Muscle of leg (tissue), 16 donors: ENCODE data around the gene TATDN3. TPM values are rescaled to one million over a fixed set of nuclear protein-coding genes. Genes with fewer than 3 reads are reported as not detected.

Experiments used
- DNase-seq: peaks from one replicate; pipeline ENCODE4 v3.0.0; 2013
- H3K27ac ChIP-seq: one replicate; pipeline ENCODE4 v1.5.1; 2013; ENCODE audit warnings: mild to moderate bottlenecking, low read length, control low read depth
- H3K27me3 ChIP-seq: one replicate; pipeline ENCODE4 v1.6.1; 2013; ENCODE audit warnings: low read length; ENCODE audit not compliant: control insufficient read depth, insufficient read depth
- H3K36me3 ChIP-seq: one replicate; pipeline ENCODE4 v1.6.1; 2013; ENCODE audit warnings: low read length; ENCODE audit not compliant: control insufficient read depth, insufficient read depth
- H3K4me1 ChIP-seq: one replicate; pipeline ENCODE4 v1.6.1; 2013; ENCODE audit warnings: low read length; ENCODE audit not compliant: control insufficient read depth, insufficient read depth
- H3K4me3 ChIP-seq: one replicate; pipeline ENCODE4 v1.5.1; 2013; ENCODE audit warnings: low read length, control low read depth
- H3K9me3 ChIP-seq: replicated peaks from 2 replicates; pipeline ENCODE4 v1.6.1; 2013; ENCODE audit warnings: low read depth, low read length; ENCODE audit not compliant: control insufficient read depth
- WGBS: methylation state at CpG from one replicate; pipeline ENCODE4 v1.1.5; 2013; ENCODE audit warnings: missing lambda C conversion rate; ENCODE audit not compliant: insufficient coverage; 5-methylcytosine and 5-hydroxymethylcytosine counted together
- long read RNA-seq, 11 donors: transcript quantifications; one replicate each; lab custom pipeline, GENCODE V29; 2026
- polyA plus RNA-seq, 8 donors: library from polyadenylated mRNA; unstranded; fragments of 120-200 nt; gene quantifications; one replicate each; pipeline versions ENCODE4 v1.2.1 to v1.2.3, GENCODE V29; 2013; ENCODE audit warnings: inconsistent platforms in 1 of 8, low replicate concordance in 1 of 8; ENCODE audit not compliant: insufficient read length in 8 of 8, insufficient read depth in 1 of 8
- total RNA-seq: library from RNA; stranded (reverse); fragments of 120-200 nt; gene quantifications from one replicate; pipeline ENCODE4 v1.2.4, GENCODE V29; 2013

The TATDN3 gene
- 10.7 TPM for total RNA-seq
- 10 to 100 TPM in 3 of 8 donors, 1 to 10 TPM in 5; 8.6 to 11.9 (median 10.0) TPM for polyA plus RNA-seq
- long read RNA-seq, donor 1 = 0 reads
- long read RNA-seq, donor 2 = 0 reads
- long read RNA-seq, donor 3, partial matches to known transcripts = 0 of 10 reads
- long read RNA-seq, donor 3, other reads (novel, unspliced or antisense) = 0 of 10 reads
- long read RNA-seq, donor 4, partial matches to known transcripts = 0 of 5 reads
- long read RNA-seq, donor 4, other reads (novel, unspliced or antisense) = 0 of 5 reads
- long read RNA-seq, donor 5, partial matches to known transcripts = 0 of 7 reads
- long read RNA-seq, donor 5, other reads (novel, unspliced or antisense) = 0 of 7 reads
- long read RNA-seq, donor 6, partial matches to known transcripts = 0 of 8 reads
- long read RNA-seq, donor 6, other reads (novel, unspliced or antisense) = 0 of 8 reads
- long read RNA-seq, donor 7, partial matches to known transcripts = 0 of 4 reads
- long read RNA-seq, donor 7, other reads (novel, unspliced or antisense) = 0 of 4 reads
- long read RNA-seq, donor 8, partial matches to known transcripts = 0 of 4 reads
- long read RNA-seq, donor 8, other reads (novel, unspliced or antisense) = 0 of 4 reads
- long read RNA-seq, donor 9 = 0 reads
- long read RNA-seq, donor 10, partial matches to known transcripts = 0 of 4 reads
- long read RNA-seq, donor 10, other reads (novel, unspliced or antisense) = 0 of 4 reads
- long read RNA-seq, donor 11, partial matches to known transcripts = 0 of 4 reads
- long read RNA-seq, donor 11, other reads (novel, unspliced or antisense) = 0 of 4 reads

DNA sequence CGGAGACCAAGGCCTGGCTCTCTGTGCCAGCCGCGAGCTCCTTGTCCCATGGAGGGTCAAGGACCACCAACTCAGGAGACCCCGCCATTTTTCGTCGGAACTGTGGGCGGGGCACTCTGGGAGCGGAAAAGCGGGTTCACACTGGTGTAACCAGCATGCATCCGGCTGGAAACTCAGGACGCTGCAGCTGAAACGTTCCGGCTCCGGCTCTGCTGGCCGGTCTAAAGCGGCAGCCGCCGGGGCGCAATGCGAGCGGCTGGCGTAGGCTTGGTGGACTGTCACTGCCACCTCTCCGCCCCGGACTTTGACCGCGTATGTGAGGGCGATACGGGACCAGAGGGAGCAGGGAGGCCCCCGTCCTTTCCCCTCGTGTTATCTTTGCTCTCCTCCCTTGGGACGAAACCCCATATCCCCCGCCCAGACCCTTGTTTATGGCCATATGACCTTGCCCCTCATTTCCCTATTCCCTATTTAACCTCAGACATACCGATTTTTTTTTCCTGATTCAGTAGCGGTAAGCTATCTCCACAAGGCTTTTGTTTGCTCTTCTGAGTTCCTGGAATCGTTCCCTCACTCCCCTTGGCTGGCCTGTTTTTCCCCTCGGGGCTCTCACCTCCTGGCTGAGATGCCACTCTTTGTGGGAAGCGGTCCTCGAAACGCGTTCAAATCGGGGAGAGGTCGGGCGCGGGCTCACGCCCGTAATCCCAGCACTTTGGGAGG is at the start of gene TATDN3, which contains the start of gene NSL1:
TATDN3 (plus strand) TSS at position 219 of the 720 bp plus-strand sequence; CDS start at position 247, 28 bp downstream.
NSL1 (minus strand) TSS at position 102 of the 720 bp plus-strand sequence; CDS start at position 88, 14 bp downstream.
- H3K4me1 ChIP-seq = peaks cover 9% of the 10 kb centered on the region

DNA sequence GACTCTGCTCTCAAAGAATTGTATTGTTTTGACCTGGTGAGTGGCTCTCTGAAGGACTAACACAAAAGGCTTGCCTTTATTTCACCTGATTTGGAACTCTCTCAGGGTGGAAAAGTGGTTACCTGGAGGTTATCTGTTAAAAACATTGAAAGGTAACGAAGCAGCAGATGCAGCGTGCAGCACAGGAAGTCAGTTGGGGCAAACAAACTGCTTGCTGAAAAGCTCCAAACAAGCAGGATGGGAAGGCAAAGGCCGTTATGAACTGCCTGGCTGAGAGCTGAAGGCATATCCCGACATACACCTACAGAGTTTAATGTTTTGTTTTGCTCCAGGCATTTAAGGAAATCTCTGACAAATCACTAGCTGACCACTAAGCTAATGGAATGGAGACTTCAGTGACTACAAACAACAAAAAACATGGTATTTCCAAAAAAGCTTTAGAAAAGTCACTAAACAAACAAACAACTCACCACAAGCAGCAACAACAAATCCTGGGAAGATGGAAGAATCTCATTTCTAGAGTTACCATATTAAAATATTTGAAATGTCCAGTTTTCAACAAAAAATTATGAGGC is 47.7 kb upstream of the TATDN3 start:
- Histone ChIP-seq H3K36me3 (peaks cover 2% of the 10 kb centered on the region), H3K27ac (no peak overlapping the region), H3K27me3 (no peaks in the 10 kb centered on the region), H3K9me3 (no peaks in the 10 kb centered on the region), H3K4me1 (no peaks in the 10 kb centered on the region), H3K4me3 (no peak overlapping the region)
- no peak for DNase-seq
- WGBS = 83% methylated on average over 1 of the region's 4 CpGs

More for the DNA sequence above, at the start of gene TATDN3, which contains the start of gene NSL1:
- peaks cover 1% of the 10 kb centered on the region for H3K36me3 ChIP-seq
- H3K4me3 ChIP-seq = peak within 1 kb of the TSS; percentile 89
- no peaks in the 10 kb centered on the region for H3K27me3 ChIP-seq
- peak; percentile 97 for DNase-seq
- WGBS = under 1% methylated on average over 46 of the region's 46 CpGs
- H3K9me3 ChIP-seq = no peaks in the 10 kb centered on the region
- H3K27ac ChIP-seq = peak within 1 kb of the TSS; percentile 97

DNA sequence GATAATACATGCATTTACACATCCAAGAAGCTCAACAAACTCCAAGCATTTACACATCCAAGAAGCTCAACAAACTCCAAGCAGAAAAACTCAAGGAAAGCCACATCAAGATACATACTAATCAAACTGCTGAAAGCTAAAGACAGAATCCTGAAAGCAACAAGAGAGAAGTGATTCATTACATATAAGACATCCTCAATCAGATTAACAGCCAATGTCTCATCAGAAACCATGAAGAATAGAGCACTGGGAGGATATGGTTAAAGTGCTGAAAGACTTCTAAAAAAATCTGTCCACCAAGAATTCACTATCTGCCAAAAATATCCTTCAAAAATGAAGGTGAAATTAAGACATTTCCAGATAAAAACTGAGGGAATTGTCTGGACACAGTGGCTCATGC is 46.4 kb upstream of the TATDN3 start:
- no peaks in the 10 kb centered on the region for H3K4me1 ChIP-seq
- H3K4me3 ChIP-seq = no peak overlapping the region
- DNase-seq = no peak
- no peak overlapping the region for H3K27ac ChIP-seq
- no peaks in the 10 kb centered on the region for H3K27me3 ChIP-seq
- peaks cover 2% of the 10 kb centered on the region for H3K36me3 ChIP-seq
- no peaks in the 10 kb centered on the region for H3K9me3 ChIP-seq

- no peaks in the 10 kb centered on the region for H3K9me3 ChIP-seq
- no peak for DNase-seq
Observed at GRCh38 chr1:212746546-212746945, 45.1 kb upstream of the TATDN3 start.

GRCh38 chr1:212749821-212750535 is 41.7 kb upstream of the TATDN3 start:
- no peaks in the 10 kb centered on the region for H3K36me3 ChIP-seq
- 43% methylated on average over 3 of the region's 4 CpGs for WGBS
- no peak overlapping the region for H3K27ac ChIP-seq
- H3K9me3 ChIP-seq = no peaks in the 10 kb centered on the region
- no peaks in the 10 kb centered on the region for H3K27me3 ChIP-seq
- no peak overlapping the region for H3K4me3 ChIP-seq
- no peaks in the 10 kb centered on the region for H3K4me1 ChIP-seq
- peak; percentile 36 for DNase-seq

More at GRCh38 chr1:212746546-212746945, 45.1 kb upstream of the TATDN3 start:
- Histone ChIP-seq H3K4me3 (no peak overlapping the region), H3K27ac (no peak overlapping the region), H3K4me1 (no peaks in the 10 kb centered on the region), H3K27me3 (no peaks in the 10 kb centered on the region), H3K36me3 (no peaks in the 10 kb centered on the region)
- WGBS = no CpG with 5 or more reads among the region's 3 CpGs

GRCh38 chr1:212752252-212752933 is 39.3 kb upstream of the TATDN3 start:
- Histone ChIP-seq H3K27me3 (no peaks in the 10 kb centered on the region), H3K36me3 (peaks cover 3% of the 10 kb centered on the region), H3K4me3 (no peak overlapping the region), H3K4me1 (no peaks in the 10 kb centered on the region), H3K9me3 (no peaks in the 10 kb centered on the region), H3K27ac (no peak overlapping the region)
- no CpG with 5 or more reads among the region's 3 CpGs for WGBS
- DNase-seq = peak; percentile 70

DNA sequence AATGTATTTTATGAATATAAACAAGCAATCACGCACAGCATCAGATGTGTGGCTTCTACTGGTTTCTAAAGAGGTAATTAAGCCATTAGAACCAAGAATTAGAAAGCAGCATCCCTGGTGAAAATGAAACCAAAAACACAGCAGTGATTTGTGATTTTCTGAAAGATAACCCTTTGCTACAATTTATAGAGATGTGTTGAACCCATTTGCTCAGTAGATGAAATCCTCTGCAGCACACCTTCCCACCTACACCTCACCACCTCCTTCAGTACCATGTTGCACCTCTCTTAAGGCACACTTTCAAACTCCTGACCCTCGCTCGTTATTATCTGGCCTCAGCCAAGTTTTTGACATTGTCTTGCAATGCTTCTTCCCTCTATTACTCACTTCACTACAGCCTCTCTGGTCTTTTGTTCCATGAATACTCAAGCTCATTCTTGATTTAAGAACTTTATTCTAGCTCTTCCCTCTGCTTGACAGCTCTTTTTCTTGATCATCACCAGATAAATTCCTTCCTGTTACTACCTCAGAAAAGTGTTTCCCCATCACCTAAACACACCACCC is 38.7 kb upstream of the TATDN3 start:
- H3K9me3 ChIP-seq = no peaks in the 10 kb centered on the region
- no peak for DNase-seq
- no peaks in the 10 kb centered on the region for H3K4me1 ChIP-seq
- H3K27ac ChIP-seq = no peak overlapping the region
- WGBS = 77% methylated on average over 2 of the region's 3 CpGs
- no peak overlapping the region for H3K4me3 ChIP-seq
- H3K36me3 ChIP-seq = peaks cover 3% of the 10 kb centered on the region
- H3K27me3 ChIP-seq = no peaks in the 10 kb centered on the region

GRCh38 chr1:212753749-212754148 is 37.9 kb upstream of the TATDN3 start:
- H3K4me3 ChIP-seq = no peak overlapping the region
- no peaks in the 10 kb centered on the region for H3K9me3 ChIP-seq
- H3K27me3 ChIP-seq = no peaks in the 10 kb centered on the region
- peaks cover 3% of the 10 kb centered on the region for H3K36me3 ChIP-seq
- no peaks in the 10 kb centered on the region for H3K4me1 ChIP-seq
- no peak for DNase-seq
- H3K27ac ChIP-seq = no peak overlapping the region

- H3K4me1 ChIP-seq = no peaks in the 10 kb centered on the region
- H3K4me3 ChIP-seq = no peak overlapping the region
- no peak overlapping the region for H3K27ac ChIP-seq
- H3K27me3 ChIP-seq = no peaks in the 10 kb centered on the region
- H3K36me3 ChIP-seq = peaks cover 3% of the 10 kb centered on the region
- 84% methylated on average over 3 of the region's 8 CpGs for WGBS
- no peak for DNase-seq
- H3K9me3 ChIP-seq = no peaks in the 10 kb centered on the region
Observed at GRCh38 chr1:212754193-212754592, 37.5 kb upstream of the TATDN3 start.
